Suprapubic skin (tissue), 4 donors: Measurements from ENCODE around the gene CARTPT.

ENCODE experiments used
- CTCF ChIP-seq, 2 donors: fragments of 200-600 bp in 1 of 2; fragments of 450-650 bp in 1 of 2; sonication (generic) in 1 of 2; IDR thresholded peaks; one replicate each; pipeline ENCODE4 v1.5.1; 2016 to 2019; ENCODE audit warnings: antibody characterized with exemption in 2 of 2, mild to moderate bottlenecking in 1 of 2, moderate library complexity in 1 of 2
- POLR2A ChIP-seq, 2 donors: fragments of 450-650 bp; IDR thresholded peaks; one replicate each; pipeline ENCODE4 v1.6.1; 2017; ENCODE audit warnings: antibody characterized with exemption in 2 of 2, mild to moderate bottlenecking in 2 of 2, moderate library complexity in 2 of 2
- POLR2AphosphoS5 ChIP-seq, 3 donors: sonication (generic); formaldehyde crosslinking; IDR thresholded peaks; one replicate each; pipeline ENCODE4 v1.6.1; 2017; ENCODE audit warnings: antibody characterized with exemption in 3 of 3

GRCh38 chr5:71762826-71763225 lies 43.8 kb downstream of the CARTPT start:
- TF ChIP-seq CTCF (IDR thresholded peaks at IDR 0.05) = no peak
- TF ChIP-seq POLR2A (IDR thresholded peaks at IDR 0.05) = no peak
- TF ChIP-seq POLR2AphosphoS5 (IDR thresholded peaks at IDR 0.05) = no peak
